ENCODE results near the gene OR52E8. TPM values are rescaled to one million over a fixed set of nuclear protein-coding genes. Genes with fewer than 3 reads are reported as not detected.

The OR52E8 gene
- total RNA-seq, 1 experiment from 2014 or later = not detected

DNA sequence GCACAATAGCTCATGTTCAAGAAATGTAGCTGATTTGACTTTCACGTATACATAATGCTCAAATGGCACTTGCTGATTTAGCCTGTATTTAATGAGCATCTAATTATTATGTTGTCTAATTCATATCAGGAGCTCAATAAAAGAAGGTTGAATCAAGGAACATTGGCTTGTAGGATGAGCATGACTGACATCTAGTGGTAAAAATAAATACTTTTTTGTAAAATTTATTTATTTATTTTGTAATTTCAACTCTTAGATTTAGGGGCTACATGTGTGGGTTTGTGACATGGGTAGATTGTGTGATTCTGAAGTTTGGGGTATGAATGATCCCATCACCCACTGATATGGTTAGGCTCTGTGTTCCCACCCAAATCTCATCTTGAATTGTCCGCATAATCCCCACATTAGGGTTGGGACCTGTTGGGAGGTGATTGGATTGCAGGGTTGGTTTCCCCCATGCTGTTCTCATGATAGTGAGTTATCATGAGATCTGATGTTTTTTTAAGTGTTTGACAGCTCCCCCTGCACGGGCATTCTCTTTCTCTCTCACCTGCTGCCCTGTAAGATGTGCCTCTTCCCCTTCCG is 33.8 kb upstream of the OR52E8 start:
- intact Hi-C loops (cut with micrococcal nuclease) = loop anchor here (5.0 kb wide), 1 partner anchor 414 kb away; no protein-coding TSS in a partner anchor
- no peak for TF ChIP-seq EZH2phosphoT487 (IDR thresholded peaks at IDR 0.05; ENCODE audit: borderline replicate concordance, low read length)
- TF ChIP-seq, protein P1, sequence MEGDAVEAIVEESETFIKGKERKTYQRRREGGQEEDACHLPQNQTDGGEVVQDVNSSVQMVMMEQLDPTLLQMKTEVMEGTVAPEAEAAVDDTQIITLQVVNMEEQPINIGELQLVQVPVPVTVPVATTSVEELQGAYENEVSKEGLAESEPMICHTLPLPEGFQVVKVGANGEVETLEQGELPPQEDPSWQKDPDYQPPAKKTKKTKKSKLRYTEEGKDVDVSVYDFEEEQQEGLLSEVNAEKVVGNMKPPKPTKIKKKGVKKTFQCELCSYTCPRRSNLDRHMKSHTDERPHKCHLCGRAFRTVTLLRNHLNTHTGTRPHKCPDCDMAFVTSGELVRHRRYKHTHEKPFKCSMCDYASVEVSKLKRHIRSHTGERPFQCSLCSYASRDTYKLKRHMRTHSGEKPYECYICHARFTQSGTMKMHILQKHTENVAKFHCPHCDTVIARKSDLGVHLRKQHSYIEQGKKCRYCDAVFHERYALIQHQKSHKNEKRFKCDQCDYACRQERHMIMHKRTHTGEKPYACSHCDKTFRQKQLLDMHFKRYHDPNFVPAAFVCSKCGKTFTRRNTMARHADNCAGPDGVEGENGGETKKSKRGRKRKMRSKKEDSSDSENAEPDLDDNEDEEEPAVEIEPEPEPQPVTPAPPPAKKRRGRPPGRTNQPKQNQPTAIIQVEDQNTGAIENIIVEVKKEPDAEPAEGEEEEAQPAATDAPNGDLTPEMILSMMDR (conservative IDR thresholded peaks at IDR 0.05; ENCODE audit: low read depth, low read length) = peak; percentile 31; the same call in 1 of the 2 replicates
- POLR2A ChIA-PET (ENCODE audit: unreplicated experiment) = no interaction called here
- ATAC-seq = no peak
- Histone ChIP-seq H3K9me3 (ENCODE audit: low read length) (no peaks in the 10 kb centered on the region), H3K9ac (ENCODE audit: low read length) (no peak overlapping the region), H3K9me2 (replicated peaks; ENCODE audit: low read length) (no peaks in the 10 kb centered on the region), H3F3A (ENCODE audit: low read length, unreplicated experiment) (no peaks in the 10 kb centered on the region), H3K27ac (ENCODE audit: low read length) (no peak overlapping the region), H2AFZ (ENCODE audit: low read length) (no peak overlapping the region), H3K4me3 (ENCODE audit: low read length) (no peak overlapping the region), H3K4me2 (ENCODE audit: low read length) (no peak overlapping the region), H3K27me3 (ENCODE audit: low read length) (peaks cover 5% of the 10 kb centered on the region; the same call in 1 of the 2 replicates), H3K36me3 (ENCODE audit: low read depth, low read length) (no peaks in the 10 kb centered on the region), H3K4me1 (ENCODE audit: insufficient read depth, low read length) (no peaks in the 10 kb centered on the region), H3K79me2 (ENCODE audit: low read length) (no peaks in the 10 kb centered on the region), H4K20me1 (ENCODE audit: low read length) (no peaks in the 10 kb centered on the region)
- BruUV-seq (replicated peaks) = no TSS peak
- DNase-seq = peak; percentile 23
- CTCF ChIA-PET = interaction anchor here (0.6 to 1.0 kb wide), 4 partner anchors 223 to 472 kb away, joined by 3 to 5 read pairs (median 4); no protein-coding TSS in a partner anchor

DNA sequence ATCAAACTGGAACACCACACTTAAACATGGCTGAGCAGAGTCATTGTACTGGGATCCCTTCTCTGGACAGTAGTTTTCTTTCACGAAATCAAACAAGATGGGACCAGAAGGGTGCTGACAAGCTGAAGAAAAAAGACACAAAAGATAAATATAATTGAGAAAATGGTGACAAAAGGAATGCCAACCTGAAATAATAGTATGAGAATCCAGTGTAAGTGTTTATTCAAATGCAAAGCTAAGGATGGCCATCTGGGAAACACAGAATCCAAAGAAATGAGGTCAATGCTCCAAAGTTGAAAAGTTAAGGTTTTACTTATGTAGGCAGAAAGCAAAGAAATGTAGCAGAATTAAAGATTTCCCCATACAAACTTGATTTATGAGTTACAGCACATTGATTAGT is 30.2 kb upstream of the OR52E8 start:
- intact Hi-C loops (cut with micrococcal nuclease) = no loop called here
- Histone ChIP-seq H3K4me2 (ENCODE audit: low read length) (no peak overlapping the region), H3F3A (ENCODE audit: low read length, unreplicated experiment) (no peaks in the 10 kb centered on the region), H3K79me2 (ENCODE audit: low read length) (no peaks in the 10 kb centered on the region), H3K9me3 (ENCODE audit: low read length) (no peaks in the 10 kb centered on the region), H3K4me1 (ENCODE audit: insufficient read depth, low read length) (no peaks in the 10 kb centered on the region), H3K27me3 (ENCODE audit: low read length) (peaks cover 16% of the 10 kb centered on the region; the same call in 1 of the 2 replicates), H2AFZ (ENCODE audit: low read length) (no peak overlapping the region), H3K9ac (ENCODE audit: low read length) (no peak overlapping the region), H3K27ac (ENCODE audit: low read length) (no peak overlapping the region), H3K36me3 (ENCODE audit: low read depth, low read length) (no peaks in the 10 kb centered on the region), H3K9me2 (replicated peaks; ENCODE audit: low read length) (no peaks in the 10 kb centered on the region), H3K4me3 (ENCODE audit: low read length) (no peak overlapping the region), H4K20me1 (ENCODE audit: low read length) (no peaks in the 10 kb centered on the region)
- CTCF ChIA-PET = no interaction called here
- POLR2A ChIA-PET (ENCODE audit: unreplicated experiment) = no interaction called here
- TF ChIP-seq, protein P1 (conservative IDR thresholded peaks at IDR 0.05; ENCODE audit: low read depth, low read length) = no peak
- no peak for TF ChIP-seq EZH2phosphoT487 (IDR thresholded peaks at IDR 0.05; ENCODE audit: borderline replicate concordance, low read length)
- TF ChIP-seq EZH2 (IDR thresholded peaks at IDR 0.05; ENCODE audit: low read length, unreplicated experiment) = no peak
- DNase-seq (no peak), ATAC-seq (no peak)
- no TSS peak for BruUV-seq (replicated peaks)

DNA sequence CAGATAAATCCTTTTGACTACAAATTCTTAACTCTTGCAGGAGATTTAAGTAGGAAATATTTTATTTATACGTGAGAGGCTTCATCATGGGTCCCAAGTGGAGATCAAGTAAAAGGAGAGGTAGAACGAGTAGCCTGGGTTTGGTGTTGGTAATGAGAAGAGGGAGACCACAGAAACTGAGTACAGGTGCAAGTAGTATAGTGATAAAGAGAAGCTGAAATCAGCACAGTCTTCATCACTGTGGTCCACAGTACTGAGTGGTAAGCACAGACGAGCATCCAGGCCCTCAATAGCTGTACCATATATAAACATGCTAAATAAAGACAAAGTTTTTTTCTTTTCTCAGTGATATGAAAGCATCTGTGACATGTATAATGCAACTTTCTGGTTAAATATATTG is 29.7 kb upstream of the OR52E8 start:
- Histone ChIP-seq H3K4me3 (ENCODE audit: low read length) (no peak overlapping the region), H3K4me1 (ENCODE audit: insufficient read depth, low read length) (no peaks in the 10 kb centered on the region), H3K4me2 (ENCODE audit: low read length) (no peak overlapping the region), H3K36me3 (ENCODE audit: low read depth, low read length) (no peaks in the 10 kb centered on the region), H3F3A (ENCODE audit: low read length, unreplicated experiment) (no peaks in the 10 kb centered on the region), H3K27me3 (ENCODE audit: low read length) (peaks cover 16% of the 10 kb centered on the region; the same call in 1 of the 2 replicates), H3K79me2 (ENCODE audit: low read length) (no peaks in the 10 kb centered on the region), H4K20me1 (ENCODE audit: low read length) (no peaks in the 10 kb centered on the region), H2AFZ (ENCODE audit: low read length) (no peak overlapping the region), H3K9me2 (replicated peaks; ENCODE audit: low read length) (no peaks in the 10 kb centered on the region), H3K9ac (ENCODE audit: low read length) (no peak overlapping the region), H3K9me3 (ENCODE audit: low read length) (no peaks in the 10 kb centered on the region), H3K27ac (ENCODE audit: low read length) (no peak overlapping the region)
- POLR2A ChIA-PET (ENCODE audit: unreplicated experiment) = no interaction called here
- ATAC-seq = no peak
- intact Hi-C loops (cut with micrococcal nuclease) = no loop called here
- CTCF ChIA-PET = no interaction called here
- TF ChIP-seq, protein P1 (conservative IDR thresholded peaks at IDR 0.05; ENCODE audit: low read depth, low read length) = no peak
- TF ChIP-seq EZH2 (IDR thresholded peaks at IDR 0.05; ENCODE audit: low read length, unreplicated experiment) (no peak), EZH2phosphoT487 (IDR thresholded peaks at IDR 0.05; ENCODE audit: borderline replicate concordance, low read length) (no peak)
- BruUV-seq (replicated peaks) = no TSS peak
- DNase-seq = no peak
